Mesendoderm (in vitro differentiated cells): ENCODE measurements around the gene PMIS2.
A peak's percentile ranks its signal among the peaks of the same experiment; 100 is the strongest.

Experiments used
- DNase-seq: peaks from one replicate; pipeline ENCODE4 v3.0.0; 2013
- H2AK5ac ChIP-seq: 2 replicates; pipeline ENCODE4 v1.6.1; 2013; ENCODE audit warnings: low read length, inconsistent platforms
- H2BK120ac ChIP-seq: 2 replicates; pipeline ENCODE4 v1.6.1; 2013; ENCODE audit warnings: low read depth, mild to moderate bottlenecking, low read length, moderate library complexity, mixed read lengths
- H2BK15ac ChIP-seq: replicated peaks from 2 replicates; pipeline ENCODE4 v1.6.1; 2013; ENCODE audit warnings: low read depth, mild to moderate bottlenecking, moderate library complexity
- H2BK5ac ChIP-seq: 2 replicates; pipeline ENCODE4 v1.6.1; 2013; ENCODE audit warnings: low read length, inconsistent platforms
- H3K18ac ChIP-seq: 2 replicates; pipeline ENCODE4 v1.6.1; 2013; ENCODE audit warnings: mild to moderate bottlenecking, low read length, mixed read lengths
- H3K23ac ChIP-seq: one replicate; pipeline ENCODE4 v1.6.1; 2013; ENCODE audit warnings: low read length
- H3K27ac ChIP-seq: 2 replicates; pipeline ENCODE4 v1.5.1; 2013; ENCODE audit warnings: low read depth, mild to moderate bottlenecking, inconsistent platforms, low read length, moderate library complexity
- H3K27me3 ChIP-seq: 2 replicates; pipeline ENCODE4 v1.6.1; 2013; ENCODE audit warnings: low read length, control low read depth, mild to moderate bottlenecking, inconsistent platforms; ENCODE audit not compliant: insufficient read depth, poor library complexity
- H3K36me3 ChIP-seq: 2 replicates; pipeline ENCODE4 v1.6.1; 2013; ENCODE audit warnings: low read length, inconsistent platforms; ENCODE audit not compliant: control insufficient read depth, insufficient read depth
- H3K4ac ChIP-seq: one replicate; pipeline ENCODE4 v1.6.1; 2013; ENCODE audit warnings: low read depth, mild to moderate bottlenecking, low read length, moderate library complexity
- H3K4me1 ChIP-seq: 2 replicates; pipeline ENCODE4 v1.6.1; 2013; ENCODE audit warnings: low read depth, low read length, inconsistent platforms; ENCODE audit not compliant: control insufficient read depth
- H3K4me2 ChIP-seq: 2 replicates; pipeline ENCODE4 v1.6.1; 2013; ENCODE audit warnings: low read length
- H3K4me3 ChIP-seq: 2 replicates; pipeline ENCODE4 v1.5.1; 2013; ENCODE audit warnings: mild to moderate bottlenecking, low read length
- H3K56ac ChIP-seq: one replicate; pipeline ENCODE4 v1.6.1; 2013; ENCODE audit warnings: low read length
- H3K79me1 ChIP-seq: 2 replicates; pipeline ENCODE4 v1.6.1; 2013; ENCODE audit warnings: low read length, inconsistent platforms
- H3K79me2 ChIP-seq: 2 replicates; pipeline ENCODE4 v1.6.1; 2013; ENCODE audit warnings: mild to moderate bottlenecking, low read length; ENCODE audit not compliant: control insufficient read depth, insufficient read depth
- H3K9ac ChIP-seq: 2 replicates; pipeline ENCODE4 v1.6.1; 2013; ENCODE audit warnings: low read length, inconsistent platforms
- H4K5ac ChIP-seq: one replicate; pipeline ENCODE4 v1.6.1; 2013; ENCODE audit warnings: low read length
- H4K8ac ChIP-seq: one replicate; pipeline ENCODE4 v1.6.1; 2013; ENCODE audit warnings: low read depth, mild to moderate bottlenecking, control low read depth, low read length, moderate library complexity
- WGBS: extraction: QIAGEN DNeasy Blood & Tissue Kit; methylation state at CpG from one replicate; pipeline ENCODE4 v1.1.7; 2013; ENCODE audit warnings: low lambda C conversion rate, missing lambda C conversion rate; ENCODE audit not compliant: insufficient coverage; ENCODE audit errors: extremely low coverage; 5-methylcytosine and 5-hydroxymethylcytosine counted together

Gene PMIS2

DNA sequence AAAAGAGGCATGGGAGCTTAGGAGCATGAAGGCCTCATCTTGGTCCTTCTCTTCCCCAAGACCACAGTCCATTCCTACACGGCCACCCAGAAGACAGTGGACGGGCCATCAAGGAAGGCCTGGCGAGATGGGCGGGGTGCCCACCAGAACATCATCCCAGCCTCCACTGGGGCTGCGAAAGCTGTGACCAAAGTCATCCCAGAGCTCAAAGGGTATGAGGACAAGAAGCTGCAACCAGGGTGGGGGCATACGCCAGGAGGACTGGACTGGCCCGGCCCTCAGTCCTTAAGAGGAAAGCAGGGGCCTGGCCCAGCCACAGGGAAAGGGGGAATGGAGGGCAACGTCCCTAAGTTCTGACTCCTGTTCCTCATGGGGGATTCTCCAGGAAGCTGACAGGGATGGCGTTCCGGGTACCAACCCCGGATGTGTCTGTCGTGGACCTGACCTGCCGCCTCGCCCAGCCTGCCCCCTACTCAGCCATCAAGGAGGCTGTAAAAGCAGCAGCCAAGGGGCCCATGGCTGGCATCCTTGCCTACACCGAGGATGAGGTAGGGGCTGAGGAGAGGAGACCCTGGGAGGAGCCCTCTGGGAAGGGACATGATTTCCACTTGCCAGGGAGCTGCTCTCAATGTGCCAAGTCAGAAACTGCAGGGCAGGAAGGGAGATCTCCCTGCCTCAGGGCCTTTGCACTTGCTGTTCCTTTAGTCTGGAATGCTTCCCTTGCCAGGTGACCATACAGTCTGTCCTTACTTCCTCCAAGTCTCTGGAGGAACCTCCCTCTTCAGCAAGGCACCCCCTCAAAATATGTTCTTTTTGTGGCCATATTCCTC lies 42.5 kb upstream of the PMIS2 start:
- Histone ChIP-seq H3K23ac (no peak overlapping the region), H3K79me2 (peaks cover 21% of the 10 kb centered on the region), H3K27ac (no peak overlapping the region), H4K5ac (no peak overlapping the region), H3K4me3 (no peak overlapping the region), H2AK5ac (no peak overlapping the region), H3K27me3 (no peaks in the 10 kb centered on the region), H3K36me3 (peaks cover 2% of the 10 kb centered on the region), H3K79me1 (peaks cover 30% of the 10 kb centered on the region), H3K56ac (no peak overlapping the region), H3K18ac (no peak overlapping the region), H3K9ac (no peak overlapping the region), H2BK15ac (no peak overlapping the region), H3K4ac (no peak overlapping the region), H4K8ac (no peak overlapping the region), H2BK5ac (no peak overlapping the region), H3K4me2 (no peak overlapping the region), H3K4me1 (peaks cover 6% of the 10 kb centered on the region), H2BK120ac (no peak overlapping the region)
- no CpG with 5 or more reads among the region's 15 CpGs for WGBS
- DNase-seq, result no peak

DNA sequence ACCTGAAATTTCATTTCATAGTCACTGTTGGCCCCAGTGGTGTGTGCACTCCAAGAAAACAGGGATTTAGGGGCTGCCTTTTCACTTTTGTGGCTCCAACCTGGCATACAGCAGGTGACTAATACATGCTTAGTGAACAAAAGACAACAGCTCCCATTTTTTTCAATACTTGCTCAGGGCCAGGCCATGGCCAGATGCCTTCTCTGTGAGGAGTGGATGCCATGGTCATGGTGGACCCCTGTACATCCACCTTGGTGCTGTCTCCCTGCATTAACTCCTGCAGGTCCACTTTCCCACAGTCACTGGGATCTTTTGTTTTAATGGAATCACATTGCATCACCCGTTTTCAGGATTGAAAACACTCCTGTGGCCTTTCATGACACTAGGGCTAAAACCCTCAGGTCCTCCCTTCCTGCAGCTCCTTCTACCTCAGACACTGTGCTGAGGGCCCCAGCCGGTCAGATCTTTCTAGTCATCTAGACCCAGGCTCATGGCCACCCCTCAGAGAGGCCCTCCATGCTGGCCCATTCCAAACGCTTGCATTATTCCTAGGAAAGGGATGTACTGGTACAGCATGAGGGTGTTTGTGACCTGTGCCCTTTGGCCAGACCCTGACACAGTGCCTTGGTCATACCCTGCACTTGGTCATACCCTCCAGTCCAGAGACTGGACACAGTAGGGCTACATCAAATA lies 41.7 kb upstream of the PMIS2 start:
- no peak overlapping the region for H3K4ac ChIP-seq
- WGBS, result no CpG with 5 or more reads among the region's 3 CpGs
- peak overlapping the region; percentile 5 for H2AK5ac ChIP-seq

DNA sequence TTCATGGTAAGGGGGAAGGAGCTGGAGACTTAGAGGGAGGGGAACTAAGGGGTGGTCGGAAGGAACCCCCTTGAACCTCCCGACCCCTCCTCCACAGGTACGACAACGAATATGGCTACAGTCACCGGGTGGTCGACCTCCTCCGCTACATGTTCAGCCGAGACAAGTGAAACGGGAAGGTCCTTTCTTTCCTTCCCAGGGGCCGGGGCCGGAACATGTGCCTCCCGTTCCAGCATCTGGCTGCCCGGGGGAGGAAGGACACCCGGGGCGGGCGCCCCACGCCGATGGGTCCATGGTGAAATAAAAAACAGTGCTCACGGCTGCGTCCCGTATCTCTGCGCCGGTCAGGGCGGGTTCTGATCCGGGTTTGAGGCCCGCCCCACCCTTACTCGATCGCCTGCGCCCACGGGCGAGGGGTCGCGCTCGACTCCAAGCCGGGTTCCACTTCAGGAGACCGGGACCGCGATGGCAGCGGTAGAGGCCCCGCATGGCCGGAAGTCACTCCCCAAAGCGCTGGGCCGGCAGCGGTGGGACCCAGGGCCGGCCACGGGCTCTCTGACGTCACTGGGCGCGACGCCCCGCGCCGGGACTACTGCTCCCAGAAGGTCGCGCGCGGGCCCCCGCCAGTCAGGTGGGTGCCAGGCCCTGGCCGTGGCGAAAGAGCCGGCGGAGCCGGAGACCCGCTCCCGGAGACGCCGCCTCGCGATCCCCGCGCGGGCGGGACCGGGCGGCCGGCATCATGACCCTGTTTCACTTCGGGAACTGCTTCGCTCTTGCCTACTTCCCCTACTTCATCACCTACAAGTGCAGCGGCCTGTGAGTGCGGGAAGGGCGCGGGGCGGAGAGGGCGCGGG lies 40.7 kb upstream of the PMIS2 start, which contains the start of gene TMEM147:
TMEM147 (plus strand) TSS at position 626 of the 854 bp plus-strand sequence; CDS start at position 740, 114 bp downstream.
- Histone ChIP-seq H3K4me1 (peaks cover 6% of the 10 kb centered on the region), H4K5ac (no peak within 1 kb of the TSS), H3K23ac (peak within 1 kb of the TSS; percentile 59), H3K56ac (peak within 1 kb of the TSS; percentile 97), H3K4me3 (peak within 1 kb of the TSS; percentile 93), H2BK120ac (no peak within 1 kb of the TSS), H2BK15ac (no peak within 1 kb of the TSS), H3K36me3 (peaks cover 2% of the 10 kb centered on the region), H3K27ac (no peak within 1 kb of the TSS), H3K27me3 (no peaks in the 10 kb centered on the region), H2BK5ac (no peak within 1 kb of the TSS), H3K9ac (peak within 1 kb of the TSS; percentile 96), H3K4me2 (peak within 1 kb of the TSS; percentile 93), H3K4ac (peak within 1 kb of the TSS; percentile 77), H2AK5ac (peak within 1 kb of the TSS; percentile 93), H3K18ac (peak within 1 kb of the TSS; percentile 70), H3K79me2 (peaks cover 21% of the 10 kb centered on the region), H3K79me1 (peaks cover 30% of the 10 kb centered on the region), H4K8ac (peak within 1 kb of the TSS; percentile 69)
- WGBS, result no CpG with 5 or more reads among the region's 85 CpGs
- peak; percentile 92 for DNase-seq

More for the DNA sequence above, 41.7 kb upstream of the PMIS2 start:
- no peak overlapping the region for H2BK5ac ChIP-seq
- peak overlapping the region; percentile 97 for H3K56ac ChIP-seq
- no peak overlapping the region for H3K27ac ChIP-seq
- DNase-seq, result no peak
- H3K18ac ChIP-seq, result no peak overlapping the region
- peak overlapping the region; percentile 92 for H3K9ac ChIP-seq
- H4K5ac ChIP-seq, result no peak overlapping the region
- H3K23ac ChIP-seq, result peak overlapping the region; percentile 20
- H3K4me3 ChIP-seq, result peak overlapping the region; percentile 87
- H3K36me3 ChIP-seq, result peaks cover 2% of the 10 kb centered on the region
- H3K4me2 ChIP-seq, result peak overlapping the region; percentile 93
- no peak overlapping the region for H4K8ac ChIP-seq
- peaks cover 21% of the 10 kb centered on the region for H3K79me2 ChIP-seq
- peaks cover 6% of the 10 kb centered on the region for H3K4me1 ChIP-seq
- no peak overlapping the region for H2BK15ac ChIP-seq
- H3K79me1 ChIP-seq, result peaks cover 30% of the 10 kb centered on the region
- H2BK120ac ChIP-seq, result no peak overlapping the region
- H3K27me3 ChIP-seq, result no peaks in the 10 kb centered on the region

DNA sequence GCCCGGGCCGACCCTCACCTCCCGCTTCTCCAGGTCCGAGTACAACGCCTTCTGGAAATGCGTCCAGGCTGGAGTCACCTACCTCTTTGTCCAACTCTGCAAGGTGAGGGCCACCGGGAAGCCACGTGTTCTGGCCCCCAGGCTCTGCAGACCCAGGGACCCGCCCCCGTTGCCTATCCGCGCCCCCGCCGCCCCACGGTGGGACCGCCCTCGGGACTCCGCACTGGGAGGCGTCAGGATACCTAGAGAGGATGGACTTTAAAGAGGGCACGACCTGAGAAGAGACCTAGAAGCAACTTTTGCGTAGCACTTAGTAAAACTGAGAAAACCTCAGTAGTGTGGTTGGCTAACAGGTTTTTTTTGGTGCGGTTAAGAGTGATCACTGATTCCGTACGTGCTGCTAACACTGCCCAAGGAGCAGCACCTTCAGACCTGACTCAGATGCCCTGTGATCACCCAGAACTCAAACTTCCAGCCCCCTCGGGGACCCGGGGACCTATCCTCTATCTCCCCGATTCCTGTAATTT lies 40.1 kb upstream of the PMIS2 start:
- Histone ChIP-seq H3K4me2 (peak overlapping the region; percentile 71), H2BK15ac (no peak overlapping the region), H3K79me2 (peaks cover 21% of the 10 kb centered on the region), H3K9ac (peak overlapping the region; percentile 96), H2AK5ac (no peak overlapping the region), H4K5ac (no peak overlapping the region), H3K23ac (peak overlapping the region; percentile 59), H3K56ac (peak overlapping the region; percentile 97), H3K4me3 (peak overlapping the region; percentile 93), H3K79me1 (peaks cover 30% of the 10 kb centered on the region), H3K27me3 (no peaks in the 10 kb centered on the region), H3K4me1 (peaks cover 6% of the 10 kb centered on the region), H3K4ac (peak overlapping the region; percentile 70), H4K8ac (peak overlapping the region; percentile 69), H3K36me3 (peaks cover 2% of the 10 kb centered on the region), H2BK120ac (no peak overlapping the region), H2BK5ac (no peak overlapping the region), H3K18ac (peak overlapping the region; percentile 43), H3K27ac (no peak overlapping the region)
- WGBS, result no CpG with 5 or more reads among the region's 27 CpGs
- peak; percentile 44 for DNase-seq

DNA sequence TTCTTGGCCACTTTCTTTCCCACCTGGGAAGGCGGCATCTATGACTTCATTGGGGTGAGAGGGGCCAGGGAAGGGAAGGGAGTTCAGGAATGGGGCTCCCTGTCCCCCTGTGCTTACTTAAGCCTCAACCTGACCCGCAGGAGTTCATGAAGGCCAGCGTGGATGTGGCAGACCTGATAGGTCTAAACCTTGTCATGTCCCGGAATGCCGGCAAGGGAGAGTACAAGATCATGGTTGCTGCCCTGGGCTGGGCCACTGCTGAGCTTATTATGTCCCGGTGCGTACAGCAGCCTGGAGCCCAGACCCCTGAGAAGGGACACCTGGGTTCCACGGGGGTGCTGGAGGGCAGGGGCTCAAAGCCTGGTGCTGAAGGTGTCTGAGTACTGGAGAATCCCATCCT lies 39.4 kb upstream of the PMIS2 start:
- Histone ChIP-seq H2BK15ac (no peak overlapping the region), H3K4me2 (peak overlapping the region; percentile 71), H3K79me1 (peaks cover 30% of the 10 kb centered on the region), H3K9ac (peak overlapping the region; percentile 96), H3K27me3 (no peaks in the 10 kb centered on the region), H2BK120ac (no peak overlapping the region), H3K79me2 (peaks cover 21% of the 10 kb centered on the region), H2BK5ac (no peak overlapping the region), H3K4ac (no peak overlapping the region), H2AK5ac (no peak overlapping the region), H4K5ac (no peak overlapping the region), H3K4me3 (no peak overlapping the region), H3K27ac (no peak overlapping the region), H3K18ac (no peak overlapping the region), H4K8ac (no peak overlapping the region), H3K4me1 (peaks cover 6% of the 10 kb centered on the region), H3K56ac (peak overlapping the region; percentile 97), H3K23ac (peak overlapping the region; percentile 59), H3K36me3 (peaks cover 2% of the 10 kb centered on the region)
- no peak for DNase-seq
- WGBS, result no CpG with 5 or more reads among the region's 8 CpGs
